Calu3 (cell line): Measurements from ENCODE around the gene SPRN. TPM values are rescaled to one million over a fixed set of nuclear protein-coding genes. Genes with fewer than 3 reads are reported as not detected.

Experiments used
- BruUV-seq: library from RNA; stranded (reverse); fragments of 400-500 nt; replicated peaks from 2 replicates; lab custom pipeline; 2021; lab: Mats Ljungman, UMichigan
- CTCF ChIA-PET: fragments of 300-600 bp; sonication (Branson Sonifier 250); formaldehyde crosslinking; loops from one replicate; lab custom pipeline; 2022; ENCODE audit warnings: antibody characterized with exemption; lab: Charles Lee
- DNase-seq: peaks from one replicate; pipeline ENCODE4 v3.0.0; 2022
- H3K27ac Mint-ChIP-seq: one replicate; pipeline ENCODE4 v1.8.0; 2022; ENCODE audit warnings: mixed read lengths; ENCODE audit not compliant: unreplicated experiment
- H3K27me3 Mint-ChIP-seq: one replicate; pipeline ENCODE4 v1.8.0; 2022; ENCODE audit warnings: mixed read lengths; ENCODE audit not compliant: unreplicated experiment
- H3K36me3 Mint-ChIP-seq: one replicate; pipeline ENCODE4 v1.8.0; 2022; ENCODE audit warnings: mild to moderate bottlenecking, moderate library complexity, mixed read lengths; ENCODE audit not compliant: insufficient read depth, unreplicated experiment
- H3K4me1 Mint-ChIP-seq: one replicate; pipeline ENCODE4 v1.8.0; 2022; ENCODE audit warnings: mild to moderate bottlenecking, low read depth, mixed read lengths; ENCODE audit not compliant: unreplicated experiment
- H3K4me3 Mint-ChIP-seq: one replicate; pipeline ENCODE4 v1.8.0; 2022; ENCODE audit warnings: mild to moderate bottlenecking, low read depth, moderate library complexity, mixed read lengths; ENCODE audit not compliant: unreplicated experiment
- H3K9me3 Mint-ChIP-seq: one replicate; pipeline ENCODE4 v1.8.0; 2022; ENCODE audit warnings: low read depth, mixed read lengths; ENCODE audit not compliant: unreplicated experiment
- intact Hi-C: fragments of 100-400 bp; cut with micrococcal nuclease; formaldehyde crosslinking; loops from one replicate; pipeline ENCODE4 v1.10.0; 2022; ENCODE audit not compliant: unreplicated experiment
- total RNA-seq: library from RNA; stranded (reverse); gene quantifications from 2 replicates; pipeline ENCODE4 v1.2.3, GENCODE V29; 2022
- TF ChIP-seq, protein P1 (sequence below): fragments of 200-600 bp; IDR thresholded peaks from one replicate; pipeline ENCODE4 v1.8.0; 2022; ENCODE audit warnings: antibody characterized with exemption; ENCODE audit not compliant: unreplicated experiment

Gene SPRN
- total RNA-seq, 1 experiment from 2014 or later = not detected

DNA sequence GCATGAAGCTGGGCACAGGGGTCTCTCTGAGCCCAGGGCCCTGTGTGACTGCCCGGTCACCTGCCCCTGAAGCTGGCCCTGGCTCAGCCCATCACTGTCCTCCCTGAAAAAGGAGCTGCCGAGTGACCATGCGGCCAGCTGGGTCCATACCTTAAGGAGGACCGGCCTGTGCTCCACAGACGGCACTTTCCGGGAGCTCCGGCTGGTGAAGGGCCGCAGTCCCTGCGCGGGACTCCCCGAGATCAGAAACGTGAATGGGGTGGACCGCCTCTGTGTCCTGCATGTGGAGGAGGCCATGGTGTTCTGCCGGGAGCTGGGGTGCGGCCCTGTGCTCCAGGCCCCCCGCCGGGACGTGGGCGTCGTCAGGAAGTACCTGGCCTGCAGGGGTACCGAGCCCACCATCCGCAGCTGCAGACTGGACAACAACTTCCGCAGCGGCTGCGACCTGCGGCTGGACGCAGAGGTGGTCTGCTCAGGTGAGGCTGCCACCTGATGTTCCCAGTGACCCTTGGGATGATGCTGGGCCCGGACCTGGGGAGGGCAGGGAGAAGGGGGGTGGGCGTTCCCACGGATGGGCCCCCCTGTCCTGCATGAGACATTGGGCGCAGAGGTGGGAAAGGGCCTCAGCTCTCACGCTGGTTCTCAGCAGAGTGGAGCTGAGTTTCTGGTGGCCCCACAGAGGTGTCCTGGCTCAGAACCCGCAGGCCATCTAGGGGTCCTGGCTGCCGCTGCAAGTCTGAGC lies 32.8 kb upstream of the SPRN start:
- Mint-ChIP-seq H3K4me1 (no peaks in the 10 kb centered on the region), H3K27me3 (no peaks in the 10 kb centered on the region), H3K27ac (no peak overlapping the region), H3K9me3 (peaks cover 7% of the 10 kb centered on the region), H3K4me3 (no peak overlapping the region), H3K36me3 (peaks cover 9% of the 10 kb centered on the region)
- CTCF ChIA-PET = no interaction called here
- intact Hi-C loops = no loop called here
- no peak for DNase-seq
- TF ChIP-seq, protein P1, sequence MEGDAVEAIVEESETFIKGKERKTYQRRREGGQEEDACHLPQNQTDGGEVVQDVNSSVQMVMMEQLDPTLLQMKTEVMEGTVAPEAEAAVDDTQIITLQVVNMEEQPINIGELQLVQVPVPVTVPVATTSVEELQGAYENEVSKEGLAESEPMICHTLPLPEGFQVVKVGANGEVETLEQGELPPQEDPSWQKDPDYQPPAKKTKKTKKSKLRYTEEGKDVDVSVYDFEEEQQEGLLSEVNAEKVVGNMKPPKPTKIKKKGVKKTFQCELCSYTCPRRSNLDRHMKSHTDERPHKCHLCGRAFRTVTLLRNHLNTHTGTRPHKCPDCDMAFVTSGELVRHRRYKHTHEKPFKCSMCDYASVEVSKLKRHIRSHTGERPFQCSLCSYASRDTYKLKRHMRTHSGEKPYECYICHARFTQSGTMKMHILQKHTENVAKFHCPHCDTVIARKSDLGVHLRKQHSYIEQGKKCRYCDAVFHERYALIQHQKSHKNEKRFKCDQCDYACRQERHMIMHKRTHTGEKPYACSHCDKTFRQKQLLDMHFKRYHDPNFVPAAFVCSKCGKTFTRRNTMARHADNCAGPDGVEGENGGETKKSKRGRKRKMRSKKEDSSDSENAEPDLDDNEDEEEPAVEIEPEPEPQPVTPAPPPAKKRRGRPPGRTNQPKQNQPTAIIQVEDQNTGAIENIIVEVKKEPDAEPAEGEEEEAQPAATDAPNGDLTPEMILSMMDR = no peak
- no TSS peak for BruUV-seq

DNA sequence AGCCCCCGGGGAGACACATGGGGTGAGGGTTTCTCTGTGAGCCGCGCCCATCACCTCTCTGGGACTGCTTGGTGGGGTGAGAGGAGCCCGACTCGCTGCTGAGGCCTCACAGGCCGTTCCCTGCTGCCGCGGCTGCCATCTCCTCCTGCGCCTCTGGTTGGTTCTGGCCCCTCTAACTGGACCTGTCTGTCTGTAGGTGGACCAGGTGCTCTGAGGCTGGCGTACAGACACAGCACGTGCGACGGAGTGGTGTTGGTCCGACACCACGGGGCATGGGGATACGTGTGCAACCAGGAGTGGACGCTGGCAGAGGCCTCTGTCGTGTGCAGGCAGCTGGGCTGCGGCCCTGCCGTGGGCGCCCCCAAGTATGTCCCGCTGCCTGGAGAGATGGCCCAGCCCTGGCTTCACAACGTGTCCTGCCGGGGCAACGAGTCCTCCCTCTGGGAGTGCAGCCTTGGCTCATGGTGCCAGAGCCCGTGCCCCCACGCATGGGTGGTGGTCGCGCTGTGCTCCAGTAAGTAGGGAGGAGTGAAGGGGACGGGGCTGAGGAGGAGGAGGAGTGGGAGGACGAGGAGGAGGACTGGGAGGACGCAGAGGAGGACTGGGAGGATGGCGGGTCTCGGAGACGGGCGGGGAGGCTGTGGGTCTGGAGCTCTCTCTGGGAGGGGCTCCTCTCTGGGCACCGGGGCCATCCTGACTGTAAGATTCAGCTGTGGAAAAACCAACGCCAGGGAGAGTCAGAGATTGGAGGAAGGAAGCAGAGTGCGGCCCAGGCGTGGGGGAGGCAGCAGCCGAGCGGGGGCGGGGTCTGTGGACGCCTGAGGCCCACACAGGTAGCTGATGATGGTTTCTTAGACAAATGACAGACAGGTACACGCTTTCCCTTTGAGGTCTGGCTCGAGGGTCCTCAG lies 31.9 kb upstream of the SPRN start:
- DNase-seq = no peak
- Mint-ChIP-seq H3K27me3 (no peaks in the 10 kb centered on the region), H3K27ac (no peak overlapping the region), H3K9me3 (peaks cover 3% of the 10 kb centered on the region), H3K36me3 (peaks cover 9% of the 10 kb centered on the region), H3K4me3 (no peak overlapping the region), H3K4me1 (no peaks in the 10 kb centered on the region)
- CTCF ChIA-PET = no interaction called here
- no TSS peak for BruUV-seq
- intact Hi-C loops = no loop called here
- TF ChIP-seq, protein P1 = no peak

DNA sequence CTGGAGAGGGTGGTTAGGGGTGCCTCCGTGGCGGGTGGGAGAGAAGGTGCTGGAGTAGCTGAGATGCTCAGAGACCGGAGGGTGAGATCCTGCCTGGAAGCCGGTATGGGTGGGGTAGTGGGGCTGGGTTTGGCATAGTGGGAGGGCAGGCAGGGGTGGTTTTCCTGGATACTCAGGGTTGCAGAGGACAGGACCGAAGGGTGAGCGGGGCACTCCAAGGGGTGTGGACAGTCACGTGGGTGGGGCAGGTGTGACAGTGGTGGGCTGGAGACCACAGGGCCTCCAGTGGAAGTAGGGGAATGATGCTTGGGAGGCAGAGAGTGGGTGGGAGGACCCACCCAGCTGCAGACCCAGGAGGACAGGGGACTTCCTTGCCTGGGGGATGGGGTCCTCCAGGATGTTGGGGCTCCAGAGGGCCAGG lies 31.2 kb upstream of the SPRN start:
- Mint-ChIP-seq H3K4me3 (no peak overlapping the region), H3K36me3 (peaks cover 9% of the 10 kb centered on the region), H3K27ac (no peak overlapping the region), H3K9me3 (peaks cover 2% of the 10 kb centered on the region), H3K27me3 (no peaks in the 10 kb centered on the region), H3K4me1 (no peaks in the 10 kb centered on the region)
- intact Hi-C loops = no loop called here
- BruUV-seq = no TSS peak
- DNase-seq = no peak
- TF ChIP-seq, protein P1 = no peak
- CTCF ChIA-PET = no interaction called here

DNA sequence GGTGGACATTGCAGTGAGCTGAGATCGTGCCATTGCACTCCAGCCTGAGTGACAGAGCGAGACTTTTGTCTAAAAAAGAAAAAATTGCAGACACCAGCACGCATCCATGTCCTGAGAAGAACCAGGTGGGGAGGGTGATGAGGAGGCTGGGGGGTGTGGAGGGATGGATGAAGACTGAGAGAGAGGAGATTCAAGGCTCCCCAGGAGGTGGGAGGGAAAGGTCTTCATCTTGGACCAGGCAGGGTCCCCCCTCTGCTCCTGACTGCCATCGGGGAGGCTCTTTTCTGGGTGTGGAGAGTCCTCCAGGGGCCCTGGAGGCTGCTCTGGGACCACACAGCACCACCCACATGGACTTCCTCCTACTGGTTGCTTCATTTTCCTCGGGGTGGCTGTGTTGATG lies 30.8 kb upstream of the SPRN start:
- CTCF ChIA-PET = no interaction called here
- no peak for DNase-seq
- intact Hi-C loops = no loop called here
- no peak overlapping the region for H3K4me3 Mint-ChIP-seq
- no peaks in the 10 kb centered on the region for H3K4me1 Mint-ChIP-seq
- peaks cover 9% of the 10 kb centered on the region for H3K36me3 Mint-ChIP-seq
- peaks cover 2% of the 10 kb centered on the region for H3K9me3 Mint-ChIP-seq
- TF ChIP-seq, protein P1 = no peak
- H3K27ac Mint-ChIP-seq = no peak overlapping the region
- no peaks in the 10 kb centered on the region for H3K27me3 Mint-ChIP-seq
- BruUV-seq = no TSS peak
